ENCODE measurements around the gene TACR1.

TACR1 gene

GRCh38 chr2:75089471-75089870 lies 109.8 kb downstream of the TACR1 start:
- no peak for DNase-seq (ENCODE audit: extremely low spot score)
- POLR2A ChIA-PET: no interaction called here
- CTCF ChIA-PET: no interaction called here
- TF ChIP-seq FOXM1 (IDR thresholded peaks at IDR 0.05; ENCODE audit: borderline replicate concordance) (no peak), BHLHE40 (IDR thresholded peaks at IDR 0.05; ENCODE audit: borderline replicate concordance) (no peak), TARDBP (IDR thresholded peaks at IDR 0.05) (no peak), PKNOX1 (IDR thresholded peaks at IDR 0.05) (no peak), LEF1 (IDR thresholded peaks at IDR 0.05; ENCODE audit: borderline replicate concordance) (no peak), ZNF384 (IDR thresholded peaks at IDR 0.05) (no peak), NFRKB (IDR thresholded peaks at IDR 0.05) (no peak), ARNT (IDR thresholded peaks at IDR 0.05) (no peak), SUZ12 (IDR thresholded peaks at IDR 0.05) (no peak), FOXA1 (IDR thresholded peaks at IDR 0.05) (no peak), L3MBTL2 (conservative IDR thresholded peaks at IDR 0.05) (no peak), ELF4 (IDR thresholded peaks at IDR 0.05) (no peak), HDGF (IDR thresholded peaks at IDR 0.05; ENCODE audit: borderline replicate concordance) (no peak), SP1 (IDR thresholded peaks at IDR 0.05) (no peak), CTBP1 (IDR thresholded peaks at IDR 0.05; ENCODE audit: borderline replicate concordance) (no peak), FOXK2 (IDR thresholded peaks at IDR 0.05) (no peak)

- POLR2A ChIA-PET: no interaction called here
- no peak for TF ChIP-seq ZNF384 (IDR thresholded peaks at IDR 0.05)
- no peak for DNase-seq (ENCODE audit: extremely low spot score)
- CTCF ChIA-PET: no interaction called here
These were observed 110.5 kb downstream of the TACR1 start for GRCh38 chr2:75088791-75089190.

GRCh38 chr2:75087736-75088135 lies 111.6 kb downstream of the TACR1 start:
- DNase-seq (ENCODE audit: extremely low spot score): no peak
- ChIA-PET POLR2A (interaction anchor here (0.6 kb wide), 1 partner anchor 53 kb away, joined by 3 read pairs; no protein-coding TSS in a partner anchor), CTCF (interaction anchor here (0.5 kb wide), 1 partner anchor 318 kb away, joined by 4 read pairs; no protein-coding TSS in a partner anchor)
- TF ChIP-seq ELF4 (IDR thresholded peaks at IDR 0.05): no peak
- no peak for TF ChIP-seq FOXM1 (IDR thresholded peaks at IDR 0.05; ENCODE audit: borderline replicate concordance)
- TF ChIP-seq PKNOX1 (IDR thresholded peaks at IDR 0.05): no peak
- no peak for TF ChIP-seq BHLHE40 (IDR thresholded peaks at IDR 0.05; ENCODE audit: borderline replicate concordance)
- no peak for TF ChIP-seq NFRKB (IDR thresholded peaks at IDR 0.05)
- no peak for TF ChIP-seq FOXK2 (IDR thresholded peaks at IDR 0.05)
- no peak for TF ChIP-seq L3MBTL2 (conservative IDR thresholded peaks at IDR 0.05)
- TF ChIP-seq FOXA1 (IDR thresholded peaks at IDR 0.05): no peak
- no peak for TF ChIP-seq ZNF384 (IDR thresholded peaks at IDR 0.05)
- TF ChIP-seq TARDBP (IDR thresholded peaks at IDR 0.05): no peak
- no peak for TF ChIP-seq SUZ12 (IDR thresholded peaks at IDR 0.05)
- no peak for TF ChIP-seq LEF1 (IDR thresholded peaks at IDR 0.05; ENCODE audit: borderline replicate concordance)
- no peak for TF ChIP-seq ARNT (IDR thresholded peaks at IDR 0.05)

- ChIA-PET POLR2A (no interaction called here), CTCF (no interaction called here)
- TF ChIP-seq HDGF (IDR thresholded peaks at IDR 0.05; ENCODE audit: borderline replicate concordance) (no peak), ZNF384 (IDR thresholded peaks at IDR 0.05) (peak; percentile 78)
These were observed 119.7 kb downstream of the TACR1 start for GRCh38 chr2:75079575-75079974.

DNA sequence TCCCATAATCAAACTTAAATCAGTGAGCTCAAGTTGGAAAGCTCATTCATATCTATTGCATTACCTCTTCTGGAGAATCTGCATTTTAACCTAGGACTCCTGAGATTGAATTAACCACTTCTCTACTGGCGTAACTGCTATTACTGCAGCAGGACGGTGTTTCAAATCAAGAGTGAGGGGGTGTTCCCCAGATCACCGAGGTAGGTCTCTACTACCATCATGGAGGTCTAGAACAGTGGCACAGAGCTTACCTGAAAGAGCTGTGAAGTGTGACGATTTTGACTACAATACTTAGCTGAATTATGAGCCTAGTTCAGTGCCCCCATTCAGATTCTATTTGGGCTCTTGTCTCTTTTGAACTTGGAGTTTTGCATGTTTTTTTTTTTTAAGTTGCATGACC lies 121.4 kb downstream of the TACR1 start:
- ChIA-PET POLR2A (no interaction called here), CTCF (no interaction called here)
- no peak for DNase-seq (ENCODE audit: extremely low spot score)
- TF ChIP-seq HDGF (IDR thresholded peaks at IDR 0.05; ENCODE audit: borderline replicate concordance) (no peak), ARNT (IDR thresholded peaks at IDR 0.05) (no peak), CTBP1 (IDR thresholded peaks at IDR 0.05; ENCODE audit: borderline replicate concordance) (no peak), L3MBTL2 (conservative IDR thresholded peaks at IDR 0.05) (no peak), PKNOX1 (IDR thresholded peaks at IDR 0.05) (no peak), SUZ12 (IDR thresholded peaks at IDR 0.05) (no peak), ZNF384 (IDR thresholded peaks at IDR 0.05) (no peak), TARDBP (IDR thresholded peaks at IDR 0.05) (no peak), FOXA1 (IDR thresholded peaks at IDR 0.05) (no peak), ELF4 (IDR thresholded peaks at IDR 0.05) (no peak), FOXK2 (IDR thresholded peaks at IDR 0.05) (no peak), FOXM1 (IDR thresholded peaks at IDR 0.05; ENCODE audit: borderline replicate concordance) (no peak), BHLHE40 (IDR thresholded peaks at IDR 0.05; ENCODE audit: borderline replicate concordance) (no peak), LEF1 (IDR thresholded peaks at IDR 0.05; ENCODE audit: borderline replicate concordance) (no peak), NFRKB (IDR thresholded peaks at IDR 0.05) (no peak), SP1 (IDR thresholded peaks at IDR 0.05) (no peak)

More at GRCh38 chr2:75079575-75079974, 119.7 kb downstream of the TACR1 start:
- no peak for DNase-seq (ENCODE audit: extremely low spot score)

- no peak for DNase-seq (ENCODE audit: extremely low spot score)
- ChIA-PET POLR2A (no interaction called here), CTCF (no interaction called here)
- TF ChIP-seq ARNT (IDR thresholded peaks at IDR 0.05): no peak
- no peak for TF ChIP-seq CTBP1 (IDR thresholded peaks at IDR 0.05; ENCODE audit: borderline replicate concordance)
- TF ChIP-seq L3MBTL2 (conservative IDR thresholded peaks at IDR 0.05): no peak
- no peak for TF ChIP-seq PKNOX1 (IDR thresholded peaks at IDR 0.05)
- TF ChIP-seq ELF4 (IDR thresholded peaks at IDR 0.05): no peak
- TF ChIP-seq FOXK2 (IDR thresholded peaks at IDR 0.05): no peak
- no peak for TF ChIP-seq FOXM1 (IDR thresholded peaks at IDR 0.05; ENCODE audit: borderline replicate concordance)
- TF ChIP-seq ZNF384 (IDR thresholded peaks at IDR 0.05): no peak
- TF ChIP-seq SP1 (IDR thresholded peaks at IDR 0.05): no peak
- no peak for TF ChIP-seq HDGF (IDR thresholded peaks at IDR 0.05; ENCODE audit: borderline replicate concordance)
- no peak for TF ChIP-seq NFRKB (IDR thresholded peaks at IDR 0.05)
- TF ChIP-seq TARDBP (IDR thresholded peaks at IDR 0.05): no peak
- TF ChIP-seq LEF1 (IDR thresholded peaks at IDR 0.05; ENCODE audit: borderline replicate concordance): no peak
These were observed 123.2 kb downstream of the TACR1 start for GRCh38 chr2:75076088-75076487.
